IMR-90 (cell line): ENCODE data around the gene EIF4G2. TPM values are rescaled to one million over a fixed set of nuclear protein-coding genes. Genes with fewer than 3 reads are reported as not detected.

Experiments
- ATAC-seq: fragments of 200-7000 bp; cut with Tn5 transposase; 2 replicates; pipeline ENCODE4 v1.9.1; 2020; ENCODE audit warnings: low read depth, mild to moderate bottlenecking, moderate library complexity
- BruUV-seq: library from RNA; stranded (reverse); fragments of 400-500 nt; replicated peaks from 2 replicates; lab custom pipeline; 2021; lab: Mats Ljungman, UMichigan
- CTCF ChIA-PET: fragments of 300-600 bp; formaldehyde crosslinking; extraction: SDS; loops from one replicate; lab custom pipeline; 2021; ENCODE audit warnings: antibody characterized with exemption; lab: Yijun Ruan, JAX
- POLR2A ChIA-PET: fragments of 300-600 bp; sonication (Branson Sonifier 250); formaldehyde crosslinking; loops from one replicate; lab custom pipeline; 2022; ENCODE audit warnings: antibody characterized with exemption; ENCODE audit not compliant: unreplicated experiment; lab: Charles Lee
- DNase-seq: peaks from one replicate; pipeline ENCODE4 v3.0.0; 2013
- H2AFZ ChIP-seq: replicated peaks from 2 replicates; pipeline ENCODE3; 2013; ENCODE audit warnings: low read length, mild to moderate bottlenecking; ENCODE audit not compliant: poor library complexity
- H2AK5ac ChIP-seq: 2 replicates; pipeline ENCODE4 v1.6.1; 2013; ENCODE audit warnings: low read depth, low read length, inconsistent platforms
- H2AK9ac ChIP-seq: replicated peaks from 2 replicates; pipeline ENCODE3; 2013; ENCODE audit warnings: mild to moderate bottlenecking, low read depth, low read length, moderate library complexity; ENCODE audit not compliant: poor library complexity
- H2BK120ac ChIP-seq: 2 replicates; pipeline ENCODE4 v1.6.1; 2013; ENCODE audit warnings: low read depth, low read length, inconsistent platforms
- H2BK15ac ChIP-seq: 3 replicates; pipeline ENCODE4 v1.6.1; 2013; ENCODE audit warnings: low read depth, low read length, inconsistent platforms
- H2BK20ac ChIP-seq: 2 replicates; pipeline ENCODE4 v1.6.1; 2013; ENCODE audit warnings: low read depth, mild to moderate bottlenecking, inconsistent platforms, low read length, moderate library complexity
- H2BK5ac ChIP-seq: 2 replicates; pipeline ENCODE4 v1.6.1; 2013; ENCODE audit warnings: mild to moderate bottlenecking, low read depth, low read length, inconsistent platforms; ENCODE audit not compliant: poor library complexity, severe bottlenecking
- H3K14ac ChIP-seq: replicated peaks from 2 replicates; pipeline ENCODE4 v1.6.1; 2013; ENCODE audit warnings: low read depth, low read length, inconsistent platforms
- H3K18ac ChIP-seq: 2 replicates; pipeline ENCODE4 v1.6.1; 2013; ENCODE audit warnings: low read depth, low read length, control low read depth
- H3K23ac ChIP-seq: 2 replicates; pipeline ENCODE4 v1.6.1; 2013; ENCODE audit warnings: low read depth, low read length, inconsistent platforms
- H3K27ac ChIP-seq: 2 replicates; pipeline ENCODE4 v1.5.1; 2013; ENCODE audit warnings: mild to moderate bottlenecking, control low read depth, low read length; ENCODE audit not compliant: insufficient read depth
- H3K27me3 ChIP-seq: 2 replicates; pipeline ENCODE4 v1.6.1; 2013; ENCODE audit warnings: low read length; ENCODE audit not compliant: control insufficient read depth, insufficient read depth
- H3K36me3 ChIP-seq: 2 replicates; pipeline ENCODE4 v1.6.1; 2013; ENCODE audit warnings: low read length, mixed read lengths; ENCODE audit not compliant: control insufficient read depth, insufficient read depth
- H3K4ac ChIP-seq: 2 replicates; pipeline ENCODE4 v1.6.1; 2013; ENCODE audit warnings: low read depth, low read length, inconsistent platforms
- H3K4me1 ChIP-seq: 2 replicates; pipeline ENCODE4 v1.6.1; 2013; ENCODE audit warnings: low read length, mixed read lengths; ENCODE audit not compliant: control insufficient read depth, insufficient read depth
- H3K4me2 ChIP-seq: 2 replicates; pipeline ENCODE4 v1.6.1; 2013; ENCODE audit warnings: low read depth, mild to moderate bottlenecking, control low read depth, low read length, moderate library complexity
- H3K4me3 ChIP-seq: 2 replicates; pipeline ENCODE4 v1.5.1; 2013; ENCODE audit warnings: low read depth, mild to moderate bottlenecking, control low read depth, low read length, moderate library complexity; ENCODE audit not compliant: insufficient read depth
- H3K56ac ChIP-seq: 2 replicates; pipeline ENCODE4 v1.6.1; 2013; ENCODE audit warnings: low read length, inconsistent platforms; ENCODE audit not compliant: insufficient read depth; ENCODE audit errors: extremely low read depth
- H3K79me1 ChIP-seq, 2 experiments: 2 replicates each; pipeline ENCODE4 v1.6.1; 2013; ENCODE audit warnings: low read length in 2 of 2, inconsistent platforms in 1 of 2, low read depth in 1 of 2
- H3K9ac ChIP-seq: 2 replicates; pipeline ENCODE4 v1.6.1; 2013; ENCODE audit warnings: low read depth, low read length, control low read depth
- H3K9me1 ChIP-seq: 2 replicates; pipeline ENCODE4 v1.6.1; 2013; ENCODE audit warnings: low read length, inconsistent platforms; ENCODE audit not compliant: insufficient read depth
- H3K9me3 ChIP-seq: 2 replicates; pipeline ENCODE4 v1.6.1; 2013; ENCODE audit warnings: low read length; ENCODE audit not compliant: control insufficient read depth, insufficient read depth
- H4K20me1 ChIP-seq: 2 replicates; pipeline ENCODE4 v1.6.1; 2013; ENCODE audit warnings: low read length, inconsistent platforms; ENCODE audit not compliant: insufficient read depth
- H4K5ac ChIP-seq: 2 replicates; pipeline ENCODE4 v1.6.1; 2013; ENCODE audit warnings: mild to moderate bottlenecking, low read depth, low read length, control low read depth
- H4K8ac ChIP-seq, 2 experiments: 2 replicates each; pipeline ENCODE4 v1.6.1; 2013; ENCODE audit warnings: low read depth in 2 of 2, low read length in 2 of 2, control low read depth in 1 of 2, inconsistent platforms in 1 of 2
- H4K91ac ChIP-seq: 2 replicates; pipeline ENCODE4 v1.6.1; 2013; ENCODE audit warnings: low read depth, low read length, inconsistent platforms; ENCODE audit not compliant: insufficient read depth
- CEBPB ChIP-seq: IDR thresholded peaks from 2 replicates; pipeline ENCODE4 v1.6.1; 2012; ENCODE audit warnings: low read depth, low read length, improper control_type of control experiment
- CHD1 ChIP-seq: IDR thresholded peaks from 2 replicates; pipeline ENCODE4 v1.6.1; 2012; ENCODE audit warnings: low read depth, low read length, improper control_type of control experiment
- CTCF ChIP-seq: conservative IDR thresholded peaks from 2 replicates; pipeline ENCODE4 v1.5.1; 2012; ENCODE audit warnings: mild to moderate bottlenecking, low read depth, low read length, improper control_type of control experiment
- ELK1 ChIP-seq: fragments of 150-350 bp; IDR thresholded peaks from 2 replicates; pipeline ENCODE4 v1.6.1; 2016; ENCODE audit warnings: low read depth, mild to moderate bottlenecking, low read length, moderate library complexity, borderline replicate concordance
- FOS ChIP-seq: fragments of 150-350 bp; IDR thresholded peaks from 2 replicates; pipeline ENCODE4 v1.6.1; 2016; ENCODE audit warnings: low read depth, low read length
- MAFK ChIP-seq: IDR thresholded peaks from 2 replicates; pipeline ENCODE4 v1.6.1; 2012; ENCODE audit warnings: low read depth, low read length, improper control_type of control experiment
- MAZ ChIP-seq: IDR thresholded peaks from 2 replicates; pipeline ENCODE4 v1.6.1; 2012; ENCODE audit warnings: low read depth, mild to moderate bottlenecking, low read length, improper control_type of control experiment, moderate library complexity, borderline replicate concordance
- NFE2L2 ChIP-seq: fragments of 150-350 bp; IDR thresholded peaks from 2 replicates; pipeline ENCODE4 v1.6.1; 2016; ENCODE audit warnings: low read depth, mild to moderate bottlenecking, low read length
- POLR2A ChIP-seq: IDR thresholded peaks from 2 replicates; pipeline ENCODE4 v1.6.1; 2012; ENCODE audit warnings: mild to moderate bottlenecking, low read depth, low read length
- RAD21 ChIP-seq: IDR thresholded peaks from 2 replicates; pipeline ENCODE4 v1.6.1; 2012; ENCODE audit warnings: low read length, improper control_type of control experiment
- RCOR1 ChIP-seq: IDR thresholded peaks from 2 replicates; pipeline ENCODE4 v1.6.1; 2012; ENCODE audit warnings: mild to moderate bottlenecking, low read length, improper control_type of control experiment; ENCODE audit not compliant: insufficient replicate concordance
- RFX5 ChIP-seq: IDR thresholded peaks from 2 replicates; pipeline ENCODE4 v1.8.0; 2012; ENCODE audit warnings: low read depth, mild to moderate bottlenecking, low read length, moderate library complexity
- SMC3 ChIP-seq: fragments of 150-350 bp; IDR thresholded peaks from 2 replicates; pipeline ENCODE4 v1.6.1; 2016; ENCODE audit warnings: low read depth, mild to moderate bottlenecking, antibody characterized with exemption, low read length, moderate library complexity
- USF2 ChIP-seq: fragments of 150-350 bp; IDR thresholded peaks from 2 replicates; pipeline ENCODE4 v1.6.1; 2017; ENCODE audit warnings: mild to moderate bottlenecking, antibody characterized with exemption, low read length, low read depth
- WGBS, 2 experiments: methylation state at CpG; one replicate each; pipeline versions ENCODE4 v1.1.5 to v1.1.7; 2013; ENCODE audit warnings: missing lambda C conversion rate in 2 of 2; ENCODE audit not compliant: insufficient read length in 1 of 2; ENCODE audit errors: extremely low coverage in 2 of 2; 5-methylcytosine and 5-hydroxymethylcytosine counted together
- dilution Hi-C: fragments of 300-500 bp; cut with HindIII; formaldehyde crosslinking; loops from one replicate; pipeline ENCODE4 v1.14.3; 2018; ENCODE audit warnings: low sequenced_read_pairs; ENCODE audit not compliant: unreplicated experiment
- in situ Hi-C: fragments of 300-500 bp; cut with MboI; formaldehyde crosslinking; loops from 3 replicates; pipeline ENCODE4 v1.14.3; 2019; ENCODE audit warnings: low sequenced_read_pairs, inconsistent platforms, mixed read lengths
- intact Hi-C: fragments of 100-400 bp; cut with micrococcal nuclease; formaldehyde crosslinking; loops from 2 replicates; pipeline ENCODE4 v1.10.0; 2022
- polyA plus RNA-seq, 3 experiments: library from polyadenylated mRNA; depleted of rRNA; stranded (reverse); fragments of >200 nt; gene quantifications; 2 replicates each; pipeline ENCODE4 v1.2.3, GENCODE V29; 2012; ENCODE audit warnings: low replicate concordance in 1 of 3
- total RNA-seq: library from RNA; depleted of rRNA; stranded (reverse); fragments of >200 nt; gene quantifications from 2 replicates; pipeline ENCODE4 v1.2.3, GENCODE V29; 2012

The EIF4G2 gene
- total and polyA plus RNA-seq, 2 of the 4 experiments (the other 2 are of a cell fraction), result 492 to 1,216 TPM

GRCh38 chr11:10750838-10751580 is 57.7 kb downstream of the EIF4G2 start, which contains the start of gene CTR9:
TSS of gene CTR9 (plus strand) at chr11:10751246. CDS start at chr11:10751413, 167 bp downstream.
- H3K27ac ChIP-seq, result peak within 1 kb of the TSS; percentile 97
- peak within 1 kb of the TSS; percentile 96 for H2BK5ac ChIP-seq
- peak within 1 kb of the TSS; percentile 100 for H3K14ac ChIP-seq
- H3K4me2 ChIP-seq, result peak within 1 kb of the TSS; percentile 98
- in situ Hi-C loops, result no loop called here
- DNase-seq, result peak; percentile 90
- peak within 1 kb of the TSS; percentile 99 for H4K91ac ChIP-seq
- H4K8ac ChIP-seq, result peak within 1 kb of the TSS; percentile 51 to 100
- peak within 1 kb of the TSS; percentile 95 for H4K5ac ChIP-seq
- ATAC-seq, result peak; percentile 93
- intact Hi-C loops, result no loop called here
- no peaks in the 10 kb centered on the region for H3K27me3 ChIP-seq
- peaks cover 12 to 22% of the 10 kb centered on the region in 2 experiments for H3K79me1 ChIP-seq
- H3K9ac ChIP-seq, result peak within 1 kb of the TSS; percentile 87
- H2AK5ac ChIP-seq, result 0 out of 2 replicates have a peak within 1 kb of the TSS, but pooled peaks have one; percentile 49
- dilution Hi-C loops, result no loop called here
- peak within 1 kb of the TSS; percentile 92 for H2BK20ac ChIP-seq
- peak within 1 kb of the TSS; percentile 99 for H2AK9ac ChIP-seq
- peaks cover 9% of the 10 kb centered on the region for H4K20me1 ChIP-seq
- peak within 1 kb of the TSS; percentile 96 for H3K23ac ChIP-seq
- H3K4me3 ChIP-seq, result peak within 1 kb of the TSS; percentile 87
- POLR2A ChIA-PET, result no interaction called here
- peak within 1 kb of the TSS; percentile 93 for H3K56ac ChIP-seq
- peaks cover 3% of the 10 kb centered on the region; the same call in 1 of the 2 replicates for H3K9me1 ChIP-seq
- WGBS, 2 experiments, result 0% methylated on average over 37 of the region's 67 CpGs; no CpG with 5 or more reads in 1 of the 2 experiments
- CTCF ChIA-PET, result interaction anchor here (1.0 kb wide), 1 partner anchor 19 kb away, joined by 4 read pairs; no protein-coding TSS in a partner anchor
- peak within 1 kb of the TSS; percentile 98 for H2BK120ac ChIP-seq
- no peaks in the 10 kb centered on the region for H3K9me3 ChIP-seq
- peak within 1 kb of the TSS; percentile 88; the same call in 2 of the 3 replicates for H2BK15ac ChIP-seq
- peak within 1 kb of the TSS; percentile 94 for H3K18ac ChIP-seq
- BruUV-seq, result no TSS peak
- H3K36me3 ChIP-seq, result peaks cover 1% of the 10 kb centered on the region
- peak within 1 kb of the TSS; percentile 100 for H2AFZ ChIP-seq
- peak within 1 kb of the TSS; percentile 96 for H3K4ac ChIP-seq
- H3K4me1 ChIP-seq, result no peaks in the 10 kb centered on the region; the same call in 1 of the 2 replicates
- TF ChIP-seq POLR2A (peak; percentile 95), SMC3 (0 out of 2 replicates have a peak, but pooled peaks have one; percentile 10), CHD1 (no peak), NFE2L2 (no peak), CEBPB (peak; percentile 97), USF2 (peak; percentile 53), RAD21 (no peak; the same call in 1 of the 2 replicates), MAZ (peak; percentile 85), CTCF (peak; percentile 37), MAFK (no peak), ELK1 (no peak), RCOR1 (no peak), FOS (no peak), RFX5 (no peak)
